Measurements from ENCODE around the gene KRTAP15-1.

Gene KRTAP15-1

DNA sequence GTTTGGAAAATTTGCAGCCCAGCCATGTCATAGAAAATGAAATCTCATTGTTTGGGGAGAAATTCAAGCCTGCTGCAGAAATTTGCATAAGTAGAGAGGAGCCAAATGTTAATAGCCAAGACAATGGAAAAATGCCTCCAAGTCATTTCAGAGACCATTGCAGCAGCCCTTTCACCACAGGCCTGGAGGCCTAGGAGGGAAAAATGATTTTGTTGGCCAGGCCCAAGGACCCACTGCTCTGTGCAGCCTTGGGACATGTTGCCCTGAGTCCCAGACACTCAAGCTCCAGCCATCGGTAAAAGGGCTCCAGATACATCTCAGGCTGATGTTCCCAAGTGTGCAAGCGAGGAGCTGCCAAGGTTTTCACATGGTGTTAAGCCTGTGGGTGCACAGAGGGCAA lies 46.1 kb downstream of the KRTAP15-1 start:
- H3K4me3 ChIP-seq (ENCODE audit: low read depth, low read length) = no peak overlapping the region

DNA sequence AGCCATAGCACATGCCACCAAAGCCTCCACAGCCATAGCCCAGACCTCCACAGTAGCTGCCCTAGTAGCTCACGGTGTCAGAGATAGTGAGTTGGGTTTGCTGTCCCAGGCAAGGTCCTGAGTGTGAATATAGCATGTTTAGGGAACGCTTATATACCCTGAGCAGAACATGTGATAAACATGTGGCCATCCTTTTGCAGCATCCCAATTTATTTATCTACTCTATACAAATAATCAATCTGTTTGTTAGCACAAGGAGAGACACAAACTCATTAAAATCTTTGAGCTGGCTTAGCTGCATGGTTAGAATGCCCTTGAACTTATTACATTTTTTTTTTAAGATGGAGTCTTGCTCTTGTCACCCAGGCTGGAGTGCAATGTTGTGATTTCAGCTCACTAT lies 47.3 kb downstream of the KRTAP15-1 start, which contains the start of gene KRTAP19-2:
TSS of gene KRTAP19-2 (minus strand) at position 101 of the 400 bp plus-strand sequence. CDS start at position 13, 88 bp downstream.
- no peak within 1 kb of the TSS for H3K4me3 ChIP-seq (ENCODE audit: low read depth, low read length)

All from iPS-11a (cell line).